ENCODE measurements around the gene OR5AP2.
A peak's percentile ranks its signal among the peaks of the same experiment; 100 is the strongest.

The OR5AP2 gene

GRCh38 chr11:56637500-56637899, 4.7 kb downstream of the OR5AP2 start:
- no peak overlapping the region for H2BK5ac ChIP-seq (ENCODE audit: low read length)
- no peak overlapping the region for H3K23ac ChIP-seq (ENCODE audit: low read length)
- no peak overlapping the region for H2BK15ac ChIP-seq (replicated peaks; ENCODE audit: low read depth)
- no peak overlapping the region for H3K27ac ChIP-seq (ENCODE audit: low read depth, low read length)
- no peak overlapping the region for H3K18ac ChIP-seq (ENCODE audit: low read length)
- no peaks in the 10 kb centered on the region for H3K36me3 ChIP-seq (ENCODE audit: control insufficient read depth, insufficient read depth, low read length)
- no peak overlapping the region for H4K8ac ChIP-seq (ENCODE audit: low read depth, low read length)
- H3K4ac ChIP-seq (ENCODE audit: low read depth, low read length): no peak overlapping the region
- WGBS (ENCODE audit: extremely low coverage, insufficient coverage, low lambda C conversion rate): no CpG with 5 or more reads among the region's 3 CpGs
- H3K79me1 ChIP-seq (ENCODE audit: low read length): no peaks in the 10 kb centered on the region
- no peak overlapping the region for H3K4me3 ChIP-seq (ENCODE audit: low read length)
- no peak overlapping the region for H3K9ac ChIP-seq (ENCODE audit: low read length)
- H4K5ac ChIP-seq (ENCODE audit: low read length): no peak overlapping the region
- H2BK120ac ChIP-seq (ENCODE audit: low read depth, low read length): no peak overlapping the region
- no peaks in the 10 kb centered on the region for H3K79me2 ChIP-seq (ENCODE audit: control insufficient read depth, insufficient read depth, low read length)
- H3K27me3 ChIP-seq (ENCODE audit: insufficient read depth, low read length, poor library complexity): no peaks in the 10 kb centered on the region
- H2AK5ac ChIP-seq (ENCODE audit: low read length): no peak overlapping the region
- H3K56ac ChIP-seq (ENCODE audit: low read length): no peak overlapping the region
- no peaks in the 10 kb centered on the region for H3K4me1 ChIP-seq (ENCODE audit: control insufficient read depth, low read depth, low read length)
- H3K4me2 ChIP-seq (ENCODE audit: low read length): no peak overlapping the region
- DNase-seq: no peak

GRCh38 chr11:56636861-56637260, 5.4 kb downstream of the OR5AP2 start:
- Histone ChIP-seq H2AK5ac (ENCODE audit: low read length) (no peak overlapping the region), H3K9ac (ENCODE audit: low read length) (no peak overlapping the region), H2BK15ac (replicated peaks; ENCODE audit: low read depth) (no peak overlapping the region), H3K79me1 (ENCODE audit: low read length) (no peaks in the 10 kb centered on the region), H2BK120ac (ENCODE audit: low read depth, low read length) (no peak overlapping the region), H3K56ac (ENCODE audit: low read length) (no peak overlapping the region), H3K36me3 (ENCODE audit: control insufficient read depth, insufficient read depth, low read length) (no peaks in the 10 kb centered on the region), H3K27ac (ENCODE audit: low read depth, low read length) (no peak overlapping the region), H4K5ac (ENCODE audit: low read length) (no peak overlapping the region), H3K27me3 (ENCODE audit: insufficient read depth, low read length, poor library complexity) (no peaks in the 10 kb centered on the region), H3K4me1 (ENCODE audit: control insufficient read depth, low read depth, low read length) (no peaks in the 10 kb centered on the region), H2BK5ac (ENCODE audit: low read length) (no peak overlapping the region), H3K79me2 (ENCODE audit: control insufficient read depth, insufficient read depth, low read length) (no peaks in the 10 kb centered on the region), H3K23ac (ENCODE audit: low read length) (no peak overlapping the region), H3K4me3 (ENCODE audit: low read length) (no peak overlapping the region), H3K18ac (ENCODE audit: low read length) (no peak overlapping the region), H4K8ac (ENCODE audit: low read depth, low read length) (no peak overlapping the region), H3K4ac (ENCODE audit: low read depth, low read length) (no peak overlapping the region), H3K4me2 (ENCODE audit: low read length) (no peak overlapping the region)
- WGBS (ENCODE audit: extremely low coverage, insufficient coverage, low lambda C conversion rate): no CpG with 5 or more reads among the region's 2 CpGs
- no peak for DNase-seq

GRCh38 chr11:56632329-56632728, 9.9 kb downstream of the OR5AP2 start:
- H3K4me1 ChIP-seq (ENCODE audit: control insufficient read depth, low read depth, low read length): no peaks in the 10 kb centered on the region
- no peak overlapping the region for H3K4me3 ChIP-seq (ENCODE audit: low read length)
- no peak overlapping the region for H3K9ac ChIP-seq (ENCODE audit: low read length)
- H4K5ac ChIP-seq (ENCODE audit: low read length): no peak overlapping the region
- no peak overlapping the region for H3K4me2 ChIP-seq (ENCODE audit: low read length)
- WGBS (ENCODE audit: extremely low coverage, insufficient coverage, low lambda C conversion rate): no CpG with 5 or more reads among the region's 2 CpGs
- H3K4ac ChIP-seq (ENCODE audit: low read depth, low read length): no peak overlapping the region
- H2BK15ac ChIP-seq (replicated peaks; ENCODE audit: low read depth): no peak overlapping the region
- H2BK120ac ChIP-seq (ENCODE audit: low read depth, low read length): no peak overlapping the region
- H3K23ac ChIP-seq (ENCODE audit: low read length): no peak overlapping the region
- no peak overlapping the region for H3K18ac ChIP-seq (ENCODE audit: low read length)
- H2AK5ac ChIP-seq (ENCODE audit: low read length): no peak overlapping the region
- no peaks in the 10 kb centered on the region for H3K27me3 ChIP-seq (ENCODE audit: insufficient read depth, low read length, poor library complexity)
- no peak overlapping the region for H4K8ac ChIP-seq (ENCODE audit: low read depth, low read length)
- no peaks in the 10 kb centered on the region for H3K79me1 ChIP-seq (ENCODE audit: low read length)
- DNase-seq: no peak
- no peaks in the 10 kb centered on the region for H3K36me3 ChIP-seq (ENCODE audit: control insufficient read depth, insufficient read depth, low read length)
- no peaks in the 10 kb centered on the region for H3K79me2 ChIP-seq (ENCODE audit: control insufficient read depth, insufficient read depth, low read length)
- no peak overlapping the region for H3K56ac ChIP-seq (ENCODE audit: low read length)
- H2BK5ac ChIP-seq (ENCODE audit: low read length): no peak overlapping the region
- H3K27ac ChIP-seq (ENCODE audit: low read depth, low read length): no peak overlapping the region

GRCh38 chr11:56625946-56626345, 16.3 kb downstream of the OR5AP2 start:
- no peaks in the 10 kb centered on the region for H3K79me2 ChIP-seq (ENCODE audit: control insufficient read depth, insufficient read depth, low read length)
- no peak overlapping the region for H2BK120ac ChIP-seq (ENCODE audit: low read depth, low read length)
- H3K56ac ChIP-seq (ENCODE audit: low read length): no peak overlapping the region
- no peak overlapping the region for H3K4me2 ChIP-seq (ENCODE audit: low read length)
- no peak overlapping the region for H2BK15ac ChIP-seq (replicated peaks; ENCODE audit: low read depth)
- H4K8ac ChIP-seq (ENCODE audit: low read depth, low read length): no peak overlapping the region
- no peaks in the 10 kb centered on the region for H3K4me1 ChIP-seq (ENCODE audit: control insufficient read depth, low read depth, low read length)
- H3K23ac ChIP-seq (ENCODE audit: low read length): no peak overlapping the region
- no peak overlapping the region for H3K4ac ChIP-seq (ENCODE audit: low read depth, low read length)
- no peak for DNase-seq
- H4K5ac ChIP-seq (ENCODE audit: low read length): no peak overlapping the region
- no peaks in the 10 kb centered on the region for H3K36me3 ChIP-seq (ENCODE audit: control insufficient read depth, insufficient read depth, low read length)
- H3K79me1 ChIP-seq (ENCODE audit: low read length): no peaks in the 10 kb centered on the region
- no peak overlapping the region for H2AK5ac ChIP-seq (ENCODE audit: low read length)
- H3K27ac ChIP-seq (ENCODE audit: low read depth, low read length): no peak overlapping the region
- no peak overlapping the region for H2BK5ac ChIP-seq (ENCODE audit: low read length)
- no peak overlapping the region for H3K4me3 ChIP-seq (ENCODE audit: low read length)
- no CpG with 5 or more reads among the region's 2 CpGs for WGBS (ENCODE audit: extremely low coverage, insufficient coverage, low lambda C conversion rate)
- no peak overlapping the region for H3K18ac ChIP-seq (ENCODE audit: low read length)
- H3K27me3 ChIP-seq (ENCODE audit: insufficient read depth, low read length, poor library complexity): no peaks in the 10 kb centered on the region
- H3K9ac ChIP-seq (ENCODE audit: low read length): no peak overlapping the region

- no peak overlapping the region for H2BK120ac ChIP-seq (ENCODE audit: low read depth, low read length)
- H3K4me1 ChIP-seq (ENCODE audit: control insufficient read depth, low read depth, low read length): no peaks in the 10 kb centered on the region
- no peak overlapping the region for H4K8ac ChIP-seq (ENCODE audit: low read depth, low read length)
- H3K23ac ChIP-seq (ENCODE audit: low read length): no peak overlapping the region
- peak; percentile 91 for DNase-seq
- H3K27ac ChIP-seq (ENCODE audit: low read depth, low read length): no peak overlapping the region
- no peak overlapping the region for H3K56ac ChIP-seq (ENCODE audit: low read length)
- H3K18ac ChIP-seq (ENCODE audit: low read length): no peak overlapping the region
- no peaks in the 10 kb centered on the region for H3K79me1 ChIP-seq (ENCODE audit: low read length)
- no peak overlapping the region for H3K4me2 ChIP-seq (ENCODE audit: low read length)
- H2AK5ac ChIP-seq (ENCODE audit: low read length): no peak overlapping the region
- no peak overlapping the region for H4K5ac ChIP-seq (ENCODE audit: low read length)
- H3K4me3 ChIP-seq (ENCODE audit: low read length): no peak overlapping the region
- no peak overlapping the region for H3K4ac ChIP-seq (ENCODE audit: low read depth, low read length)
- no peak overlapping the region for H2BK15ac ChIP-seq (replicated peaks; ENCODE audit: low read depth)
- no peaks in the 10 kb centered on the region for H3K27me3 ChIP-seq (ENCODE audit: insufficient read depth, low read length, poor library complexity)
- WGBS (ENCODE audit: extremely low coverage, insufficient coverage, low lambda C conversion rate): no CpG with 5 or more reads among the region's 3 CpGs
- H3K79me2 ChIP-seq (ENCODE audit: control insufficient read depth, insufficient read depth, low read length): no peaks in the 10 kb centered on the region
- H3K9ac ChIP-seq (ENCODE audit: low read length): no peak overlapping the region
- no peak overlapping the region for H2BK5ac ChIP-seq (ENCODE audit: low read length)
- H3K36me3 ChIP-seq (ENCODE audit: control insufficient read depth, insufficient read depth, low read length): no peaks in the 10 kb centered on the region
Observed at GRCh38 chr11:56624661-56625110, 17.6 kb downstream of the OR5AP2 start.

GRCh38 chr11:56611174-56611573, 31.1 kb downstream of the OR5AP2 start:
- no peak overlapping the region for H2BK120ac ChIP-seq (ENCODE audit: low read depth, low read length)
- no peak for DNase-seq
- H4K8ac ChIP-seq (ENCODE audit: low read depth, low read length): no peak overlapping the region
- H3K79me2 ChIP-seq (ENCODE audit: control insufficient read depth, insufficient read depth, low read length): no peaks in the 10 kb centered on the region
- H3K18ac ChIP-seq (ENCODE audit: low read length): no peak overlapping the region
- H3K9ac ChIP-seq (ENCODE audit: low read length): no peak overlapping the region
- no peak overlapping the region for H2BK5ac ChIP-seq (ENCODE audit: low read length)
- no peak overlapping the region for H4K5ac ChIP-seq (ENCODE audit: low read length)
- no peaks in the 10 kb centered on the region for H3K36me3 ChIP-seq (ENCODE audit: control insufficient read depth, insufficient read depth, low read length)
- WGBS (ENCODE audit: extremely low coverage, insufficient coverage, low lambda C conversion rate): no CpG with 5 or more reads among the region's 1 CpG
- H3K4me3 ChIP-seq (ENCODE audit: low read length): no peak overlapping the region
- no peak overlapping the region for H2AK5ac ChIP-seq (ENCODE audit: low read length)
- H3K56ac ChIP-seq (ENCODE audit: low read length): no peak overlapping the region
- H3K23ac ChIP-seq (ENCODE audit: low read length): no peak overlapping the region
- no peak overlapping the region for H3K27ac ChIP-seq (ENCODE audit: low read depth, low read length)
- H3K4me2 ChIP-seq (ENCODE audit: low read length): no peak overlapping the region
- no peaks in the 10 kb centered on the region for H3K4me1 ChIP-seq (ENCODE audit: control insufficient read depth, low read depth, low read length)
- H3K27me3 ChIP-seq (ENCODE audit: insufficient read depth, low read length, poor library complexity): no peaks in the 10 kb centered on the region
- no peaks in the 10 kb centered on the region for H3K79me1 ChIP-seq (ENCODE audit: low read length)
- H2BK15ac ChIP-seq (replicated peaks; ENCODE audit: low read depth): no peak overlapping the region
- no peak overlapping the region for H3K4ac ChIP-seq (ENCODE audit: low read depth, low read length)
